SW480 (cell line): ENCODE measurements around the gene CTSE.
A peak's percentile ranks its signal among the peaks of the same experiment; 100 is the strongest.

Source experiments
- DNase-seq: peaks from one replicate; pipeline ENCODE4 v3.0.0-alpha.2; 2016; ENCODE audit warnings: low spot score

CTSE gene

DNA sequence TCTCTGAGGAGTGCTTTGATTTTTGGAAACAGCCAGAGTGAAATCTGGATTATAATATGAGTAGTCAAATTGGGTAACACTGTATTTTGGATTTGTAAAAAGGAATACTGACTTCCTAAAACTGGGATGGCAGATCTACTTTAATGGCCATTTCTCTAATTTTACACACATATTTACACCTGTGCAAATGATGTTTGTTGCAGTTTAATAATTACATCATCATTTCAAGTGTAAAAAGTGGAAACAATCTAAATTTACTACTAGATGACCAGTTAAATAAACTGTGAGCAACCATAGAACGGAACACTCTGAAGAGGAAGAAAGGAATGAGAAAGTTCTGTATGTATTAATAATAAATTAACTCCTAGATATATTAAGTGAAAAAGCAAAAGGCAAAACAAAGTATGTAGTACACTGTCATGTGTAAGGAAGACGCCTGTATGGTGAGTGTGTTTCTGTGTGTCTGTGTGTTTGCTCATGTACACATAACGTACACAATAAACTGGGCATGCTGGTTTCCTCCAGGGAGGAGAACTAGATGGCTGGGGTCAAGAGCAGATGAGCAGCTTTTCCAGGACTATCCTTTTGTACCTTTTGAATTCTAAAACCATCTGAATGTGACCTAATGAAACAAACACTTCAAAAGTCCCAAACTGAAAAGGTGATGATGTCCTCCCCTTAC, 26.4 kb upstream of the CTSE start:
- DNase-seq, result no peak

DNA sequence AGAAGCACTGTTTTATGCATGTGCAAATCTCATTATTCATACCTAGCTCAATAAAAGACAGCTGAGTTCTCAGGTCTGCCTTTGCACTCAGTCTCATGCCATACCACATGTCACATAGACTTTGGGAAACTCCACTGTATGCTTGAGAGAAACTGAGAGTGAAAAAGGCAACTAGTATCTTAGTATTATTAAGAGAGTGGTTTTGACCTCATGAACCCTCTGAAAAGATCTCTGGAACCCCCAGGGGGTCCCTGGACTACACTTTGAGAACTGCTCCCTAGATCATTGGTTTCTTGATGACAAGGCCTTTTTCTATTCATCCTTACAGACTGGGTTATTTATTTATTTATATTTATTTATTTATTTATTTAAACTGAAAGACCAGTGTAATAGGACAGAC, 25.6 kb upstream of the CTSE start:
- DNase-seq, result no peak

DNA sequence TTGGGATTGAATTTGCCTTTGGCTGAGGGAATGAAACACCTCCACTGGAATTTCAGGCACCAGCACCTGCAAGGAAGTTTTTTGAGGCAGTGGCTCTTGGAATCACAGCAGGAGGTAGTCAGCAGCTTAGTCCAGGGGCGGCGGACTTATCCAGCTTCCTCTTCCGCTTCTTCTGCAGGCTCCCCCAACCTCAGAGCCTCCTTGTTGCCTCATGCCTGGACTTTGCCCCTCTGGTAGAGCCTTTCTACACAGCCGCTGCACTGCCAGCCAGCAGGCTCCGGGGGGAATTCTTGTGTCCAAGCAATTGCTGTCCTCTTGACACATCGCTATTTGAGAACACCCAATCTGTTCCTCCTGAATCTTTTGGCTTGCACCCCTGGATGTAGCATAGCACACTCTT, 24.9 kb upstream of the CTSE start:
- DNase-seq, result no peak

DNA sequence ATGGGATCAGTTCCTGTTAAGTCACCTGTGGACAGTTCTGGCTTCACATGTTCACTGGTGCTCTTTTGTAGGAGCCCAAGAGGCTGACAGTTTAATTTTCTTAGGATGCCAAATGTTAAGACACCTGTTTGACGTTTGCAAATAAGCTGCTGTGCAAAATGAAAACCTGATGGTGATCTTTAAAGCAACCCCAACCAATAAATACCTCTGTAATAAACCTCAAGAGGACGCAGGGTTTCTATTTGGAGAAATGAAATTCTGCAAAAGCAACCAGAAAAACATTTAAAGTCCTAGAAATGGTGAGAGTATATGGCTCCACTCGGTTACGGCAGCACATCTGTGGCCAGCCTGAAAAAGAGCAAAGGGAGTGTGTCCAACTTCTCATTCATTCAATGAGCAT, 23.6 kb upstream of the CTSE start:
- no peak for DNase-seq

DNA sequence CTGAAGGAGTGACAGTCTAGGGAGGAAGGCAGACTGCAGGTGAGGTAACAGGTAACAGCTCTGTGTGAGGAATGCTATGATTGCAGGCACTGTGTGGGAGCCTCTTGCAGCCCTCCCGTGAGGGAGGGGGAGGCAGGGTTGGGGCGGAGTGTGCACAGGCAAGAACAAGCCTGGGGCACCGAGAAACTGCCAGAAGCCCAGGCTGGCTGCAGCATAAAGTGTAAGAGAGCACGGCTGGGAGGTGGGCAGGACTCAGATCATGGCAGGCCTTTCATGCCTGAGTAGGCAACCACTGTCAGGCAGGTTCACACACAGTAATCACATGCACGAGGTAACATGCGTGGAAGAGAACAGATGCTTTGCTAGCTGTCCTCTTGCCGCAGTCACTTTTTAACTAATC, 17.9 kb upstream of the CTSE start:
- DNase-seq, result no peak

DNA sequence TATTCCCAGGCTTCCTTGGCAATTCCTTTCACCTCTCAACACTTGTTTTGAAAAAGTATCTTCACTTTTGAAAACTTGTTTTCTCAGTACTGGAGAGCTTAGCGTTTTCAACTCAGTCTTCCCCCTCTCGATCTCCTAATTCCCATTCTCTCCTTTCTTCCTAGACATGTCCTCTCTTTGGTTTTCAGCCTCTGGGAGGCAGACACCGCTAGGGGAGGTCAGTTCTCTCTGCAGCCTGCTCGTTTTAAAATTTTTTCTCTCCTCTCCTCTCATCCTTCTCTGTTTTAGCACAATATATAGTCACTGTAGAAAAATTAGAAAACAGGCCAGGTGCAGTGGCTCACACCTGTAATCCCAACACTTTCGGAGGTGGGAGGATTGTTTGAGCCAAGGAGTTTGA, 16.6 kb upstream of the CTSE start:
- no peak for DNase-seq

DNA sequence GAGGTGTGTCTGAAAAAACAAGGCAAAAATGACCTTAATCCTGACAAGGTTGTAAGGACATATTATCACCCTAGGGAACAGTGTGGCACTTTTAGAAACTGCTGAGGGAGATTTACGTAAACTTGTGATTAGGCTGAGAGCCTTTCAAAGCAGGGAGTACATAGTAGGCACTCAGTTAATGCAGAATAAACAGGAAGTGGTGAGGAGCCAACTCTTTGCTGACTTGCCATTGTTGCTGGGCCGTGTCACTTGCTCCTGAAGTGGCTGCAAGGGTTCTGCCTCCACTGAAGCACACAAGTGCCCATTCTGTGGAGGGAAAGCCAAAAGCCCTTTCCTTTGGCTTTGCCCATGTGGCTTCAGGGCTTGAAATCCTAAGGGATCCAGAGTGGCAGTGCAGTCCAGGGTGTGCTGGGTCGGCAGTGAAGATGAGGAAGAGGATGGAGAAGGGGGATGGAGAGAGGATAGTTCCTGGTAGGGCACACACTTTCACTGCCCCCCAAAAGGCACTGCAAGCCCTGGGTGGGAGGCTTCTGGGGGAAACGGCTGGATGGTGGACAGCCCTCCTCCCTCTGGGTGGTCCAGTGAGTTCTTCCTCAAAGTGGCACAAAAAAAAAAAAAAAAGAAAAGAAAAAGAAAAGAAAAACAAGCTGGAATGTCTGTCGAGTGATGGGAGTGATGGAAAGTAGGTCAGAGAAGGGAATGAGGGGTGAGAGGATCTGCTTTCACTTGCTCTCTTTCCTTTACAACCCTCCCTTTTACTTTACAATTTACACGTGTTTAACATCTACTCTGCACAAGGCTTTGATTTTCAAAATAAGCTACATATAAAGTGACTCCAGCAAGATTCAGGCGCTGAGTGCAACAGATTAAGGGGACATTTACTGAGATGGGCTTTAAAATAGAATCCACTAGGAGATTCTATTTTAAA, 15.6 kb upstream of the CTSE start:
- no peak for DNase-seq

DNA sequence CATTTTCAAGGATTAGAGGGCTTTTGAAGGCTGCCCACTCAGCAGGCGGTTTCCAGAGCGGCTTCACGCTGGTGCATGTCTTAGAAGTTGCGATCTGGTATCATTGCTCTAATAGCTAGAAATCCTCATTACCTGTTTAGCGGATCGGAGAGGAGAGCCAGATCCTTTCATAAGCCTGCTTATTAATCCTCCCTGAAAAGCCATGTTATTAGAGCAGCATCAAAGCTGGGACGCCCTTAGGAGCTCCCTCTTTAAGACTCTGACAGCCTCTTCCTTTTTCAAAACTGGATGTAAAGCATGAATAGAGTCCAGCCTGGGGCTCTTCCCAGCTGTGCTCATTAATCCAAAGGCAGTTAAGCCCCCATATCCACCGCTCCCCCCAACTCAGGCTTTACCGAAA, 13.9 kb upstream of the CTSE start:
- no peak for DNase-seq

DNA sequence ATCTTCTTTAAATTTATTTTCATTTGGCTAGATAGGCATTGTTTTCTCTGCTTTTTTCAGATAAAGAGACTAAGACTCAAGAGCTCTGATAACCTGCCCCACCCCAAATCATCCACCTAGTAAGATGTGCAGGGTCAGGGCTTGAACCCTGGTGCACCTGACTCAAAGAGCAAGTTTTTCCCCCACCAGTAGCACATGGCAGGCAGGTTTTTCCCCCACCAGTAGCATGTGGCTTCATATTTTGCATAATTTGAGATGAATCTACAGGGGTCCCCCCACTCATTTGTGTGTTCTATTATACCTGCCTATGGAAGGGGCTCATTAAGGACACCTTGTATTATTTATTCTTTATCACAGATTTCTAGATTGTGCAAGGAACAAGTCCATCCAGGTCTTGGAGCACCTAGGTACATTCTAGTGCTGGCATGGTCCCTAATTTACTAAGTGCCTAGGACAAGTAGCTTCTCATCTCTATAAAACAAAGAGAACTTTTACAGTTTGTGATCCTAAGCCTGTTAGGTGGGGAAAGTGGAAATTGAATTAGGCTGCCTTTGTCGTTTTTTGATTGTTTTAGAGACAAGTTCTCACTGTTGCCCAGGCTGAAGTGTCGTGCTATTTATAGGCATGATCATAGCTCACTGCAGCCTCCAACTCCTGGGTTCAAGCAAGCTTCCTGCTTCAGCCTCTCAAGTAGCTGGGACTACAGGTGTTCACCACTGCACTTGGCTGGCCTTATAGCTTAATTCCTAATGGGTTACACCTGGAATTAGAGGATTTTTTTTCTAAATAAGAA, 13.2 kb upstream of the CTSE start:
- no peak for DNase-seq

DNA sequence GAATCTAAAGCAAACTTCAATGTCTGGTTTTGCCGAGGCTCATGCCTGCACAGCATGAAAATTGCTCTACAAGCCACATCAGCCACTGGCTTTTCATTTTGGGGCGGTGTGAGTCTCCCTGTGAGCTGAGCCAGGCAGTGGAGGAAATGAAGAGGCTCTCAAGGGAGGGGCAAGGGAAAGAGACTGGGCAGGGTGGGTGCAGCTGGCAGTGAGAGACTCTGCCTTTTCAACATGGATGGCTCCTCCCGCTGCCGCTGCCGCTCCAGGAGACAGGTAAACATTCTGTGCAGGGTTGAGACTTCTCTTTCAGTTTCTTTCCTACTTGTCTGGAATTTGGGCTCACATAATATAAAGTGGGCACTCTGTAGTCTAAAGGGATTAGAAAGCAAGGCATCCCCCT, 11.3 kb upstream of the CTSE start:
- DNase-seq, result no peak

DNA sequence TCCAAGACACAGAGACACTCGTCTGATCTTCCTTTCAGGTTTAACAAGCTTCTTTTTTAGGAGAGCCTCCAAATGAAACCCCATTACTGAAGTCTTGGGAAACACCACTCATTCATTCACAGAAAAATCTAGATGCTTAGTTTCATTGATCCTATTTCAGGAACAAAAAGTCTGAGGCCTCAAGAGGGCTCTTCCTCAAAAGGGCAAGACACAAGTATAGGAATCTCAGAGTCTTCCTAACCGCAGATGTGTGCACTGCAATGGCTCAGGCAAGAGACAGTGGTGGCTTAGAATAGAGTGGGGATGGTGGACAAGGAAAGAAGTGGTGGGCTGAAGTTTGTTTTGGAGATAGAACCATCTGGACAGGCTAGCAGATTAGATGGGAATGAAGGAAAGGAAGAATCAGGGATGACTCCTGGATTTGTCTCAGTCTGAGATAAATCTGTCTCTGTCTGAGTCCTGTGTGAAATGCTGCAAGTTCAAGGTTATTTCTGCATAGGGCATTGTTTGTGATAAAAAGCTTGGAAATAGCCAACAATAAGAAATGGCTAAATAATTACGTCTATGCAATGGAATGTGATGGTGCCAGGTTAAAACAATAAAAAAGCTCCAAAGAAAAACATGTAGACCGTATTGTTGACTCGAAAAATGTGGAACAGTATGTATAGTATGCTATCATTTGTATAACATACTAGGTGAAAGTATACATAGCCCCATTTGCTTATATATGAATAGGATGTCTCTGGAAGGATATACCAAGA, 8.9 kb upstream of the CTSE start:
- no peak for DNase-seq

DNA sequence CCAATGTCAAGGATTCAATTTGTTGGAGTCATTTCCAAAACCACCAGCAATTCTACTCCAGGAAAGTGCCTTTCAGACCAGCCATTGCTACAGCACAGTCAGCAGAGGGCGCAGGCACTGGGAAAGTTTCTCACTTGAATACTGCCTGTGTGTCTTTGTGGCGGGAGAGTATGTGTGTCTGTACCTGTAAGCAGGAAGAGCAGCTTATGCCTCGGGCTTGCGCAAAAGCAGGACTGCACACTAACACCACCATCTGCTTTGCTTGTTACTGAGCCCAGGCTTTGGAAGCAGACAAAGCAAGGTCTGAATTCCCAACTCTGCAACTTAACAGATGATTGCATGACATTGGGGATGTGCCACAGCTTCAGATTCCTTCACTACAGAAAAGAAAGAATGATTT, 7.0 kb upstream of the CTSE start:
- peak; percentile 88 for DNase-seq

DNA sequence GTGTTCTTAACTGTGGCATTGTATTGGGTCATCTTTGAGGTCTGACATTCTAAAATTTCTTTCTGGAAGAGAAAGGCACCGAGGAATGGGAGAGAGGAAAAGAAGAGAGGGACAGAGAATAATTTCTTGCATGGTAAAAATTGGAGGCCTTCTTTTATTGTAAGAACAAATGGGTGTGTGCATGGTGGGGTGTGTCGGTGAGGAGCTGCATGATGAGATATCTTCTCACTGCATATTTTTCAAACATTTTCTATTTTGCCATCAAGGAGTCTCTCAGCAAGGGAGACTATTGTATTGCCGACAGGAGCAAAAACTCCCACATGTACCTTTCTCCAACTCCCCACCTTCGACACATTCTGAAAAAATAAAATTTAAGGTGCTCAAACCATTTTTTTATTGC, 6.5 kb upstream of the CTSE start:
- no peak for DNase-seq

DNA sequence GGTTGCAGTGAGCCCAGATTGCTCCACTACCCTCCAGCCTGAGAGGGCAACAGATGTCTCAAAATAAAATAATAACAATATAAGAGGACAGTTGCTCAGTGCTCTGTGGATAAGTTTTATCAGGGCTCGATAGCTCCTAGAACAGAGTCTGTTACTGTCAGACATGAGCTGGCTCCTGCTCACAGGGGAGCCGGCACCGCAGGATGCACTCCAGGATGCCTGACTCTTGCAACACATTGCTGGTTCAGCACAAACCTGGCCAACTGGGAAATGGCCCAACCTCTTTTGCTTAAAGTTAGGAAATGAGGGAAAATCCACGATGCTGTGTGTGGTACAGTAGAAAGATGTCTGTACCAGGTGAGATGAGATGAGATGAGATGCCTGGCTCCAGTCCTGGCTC, 5.8 kb upstream of the CTSE start:
- no peak for DNase-seq

DNA sequence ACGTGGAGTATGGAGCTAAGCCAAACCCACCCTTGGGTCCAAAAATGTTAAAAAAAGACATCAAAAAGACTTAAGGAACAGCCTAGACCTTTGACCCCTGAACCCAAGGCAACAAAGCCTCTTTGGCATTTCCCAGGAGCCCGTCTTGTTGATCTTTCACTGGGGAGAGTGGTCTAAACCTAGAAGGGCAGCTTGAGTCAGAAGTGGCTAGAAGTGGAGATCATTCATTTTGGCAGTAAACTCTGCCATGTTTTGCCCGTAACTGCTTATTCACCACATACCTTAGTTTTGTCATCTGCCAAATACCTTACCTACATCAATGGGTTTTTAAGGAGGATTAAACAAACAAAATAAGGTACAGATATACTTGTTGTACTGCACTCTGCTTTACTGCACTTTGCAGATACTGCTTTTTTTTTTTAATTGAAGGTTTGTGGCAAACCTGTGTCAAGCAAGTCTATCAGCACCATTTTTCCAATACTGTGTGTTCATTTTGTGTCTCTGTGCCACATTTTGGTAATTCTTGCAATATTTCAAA, 1.7 kb upstream of the CTSE start:
- DNase-seq, result no peak

DNA sequence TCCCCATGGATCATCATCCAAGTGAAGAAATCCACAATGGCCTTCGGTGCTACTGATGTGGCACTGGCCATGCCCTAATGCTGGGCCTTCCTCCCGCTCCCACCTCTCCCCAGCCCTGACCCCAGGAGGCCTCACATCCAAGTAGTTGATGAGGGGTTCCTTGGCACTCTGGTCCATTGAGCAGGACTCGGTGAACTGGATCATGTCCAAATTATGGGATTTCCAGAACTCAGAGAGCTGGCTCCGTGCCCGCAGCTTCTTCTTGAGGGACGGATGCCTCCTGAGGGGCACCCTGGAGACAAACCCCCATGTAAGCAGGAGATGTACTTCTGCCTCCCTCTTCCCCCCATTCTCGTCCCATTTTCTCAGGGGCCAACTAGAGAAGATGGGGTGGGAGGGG, 929 bp downstream of the CTSE start:
- no peak for DNase-seq

DNA sequence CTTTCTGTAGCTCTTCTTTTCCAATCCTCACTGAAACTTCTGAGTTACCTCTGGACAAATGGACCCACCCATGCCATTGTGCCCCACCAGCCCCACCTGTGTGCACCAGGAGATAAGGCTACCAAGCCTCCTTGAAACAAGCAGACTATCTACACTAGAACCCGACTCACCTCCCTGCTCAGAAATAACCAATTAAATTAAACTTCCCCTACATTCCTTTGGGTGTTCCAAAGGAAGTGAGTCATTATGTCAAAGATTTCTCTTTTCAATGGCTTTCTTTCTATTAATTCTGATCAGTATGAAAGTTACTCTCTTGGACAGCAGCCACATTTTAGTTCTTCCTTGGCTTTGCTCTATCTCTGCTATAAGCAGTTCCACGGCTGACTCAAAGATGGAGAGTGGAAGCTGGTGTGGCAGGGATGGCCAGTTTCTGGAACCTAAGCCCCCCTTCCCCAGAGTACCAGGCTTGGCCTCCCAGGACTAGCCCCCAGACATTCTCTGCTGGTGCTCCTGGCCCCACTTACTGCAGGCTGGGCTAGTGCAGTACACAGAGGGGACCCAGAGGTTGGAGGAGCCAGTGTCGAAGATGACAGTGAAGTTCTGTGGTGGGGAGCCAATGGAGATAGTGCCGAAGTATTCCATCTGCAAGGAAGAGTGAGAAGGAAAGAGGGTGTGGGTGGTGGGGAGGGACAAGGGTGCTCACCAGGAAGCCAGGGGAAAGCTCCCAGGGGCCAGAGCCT, 1.9 kb downstream of the CTSE start:
- peak; percentile 39 for DNase-seq

DNA sequence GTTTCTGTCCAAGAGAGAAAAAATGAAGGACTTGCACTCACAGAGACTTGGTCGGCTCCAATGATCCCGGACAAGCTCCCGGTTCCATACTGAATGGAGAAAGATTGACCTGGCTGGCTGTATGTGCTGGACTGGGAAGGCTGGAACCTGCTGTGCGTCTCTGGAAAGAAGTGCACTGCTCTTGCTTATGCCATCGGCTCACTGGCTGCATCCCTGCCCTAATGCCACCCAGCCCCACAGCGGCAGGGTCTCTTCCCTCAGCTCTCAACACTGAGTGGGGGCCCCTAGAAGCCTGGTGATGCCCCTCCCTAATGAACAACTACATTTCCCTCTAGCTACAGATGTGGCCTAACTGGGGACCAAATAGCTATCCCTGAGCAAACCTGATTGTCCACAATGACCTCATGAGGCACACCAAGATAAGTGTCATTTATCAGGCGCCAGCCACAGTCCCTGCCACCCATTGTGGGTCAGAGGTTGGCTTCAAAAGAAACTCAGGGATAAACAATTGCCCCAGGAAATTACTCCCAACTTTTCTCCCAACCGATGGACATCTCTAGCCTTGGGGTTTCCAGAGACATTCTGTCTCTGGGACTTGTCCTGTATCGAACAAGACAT, 2.6 kb downstream of the CTSE start:
- no peak for DNase-seq

DNA sequence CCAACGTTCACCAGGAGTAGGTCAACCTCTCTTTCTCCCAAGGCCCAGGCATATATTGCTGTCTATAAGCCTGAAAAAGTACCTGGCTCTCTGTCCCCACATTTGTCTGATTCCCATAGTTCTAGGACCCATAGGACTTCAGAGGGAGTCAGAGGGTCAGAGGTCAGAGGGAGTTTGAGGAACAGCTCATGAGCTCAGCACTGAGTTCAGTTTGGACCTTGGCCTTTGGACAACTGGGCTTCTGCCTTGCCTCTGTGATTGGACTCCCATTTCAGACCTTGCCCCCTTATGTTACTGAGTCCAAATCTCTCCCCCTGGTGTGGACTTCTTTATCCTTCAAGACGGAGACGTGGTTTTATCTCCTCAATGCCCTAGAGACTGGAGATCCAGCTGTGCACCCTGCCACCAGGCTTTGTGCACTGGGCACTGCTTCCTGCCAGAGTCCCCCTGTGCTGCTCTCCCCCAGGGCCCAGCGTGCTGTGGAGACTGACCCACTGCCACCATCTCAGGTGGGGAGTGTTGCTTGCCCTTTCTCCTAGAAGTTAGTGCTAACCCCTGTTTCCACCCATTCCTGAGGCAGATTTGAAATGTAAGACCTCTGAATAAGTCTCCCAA, 3.2 kb downstream of the CTSE start:
- DNase-seq, result no peak

DNA sequence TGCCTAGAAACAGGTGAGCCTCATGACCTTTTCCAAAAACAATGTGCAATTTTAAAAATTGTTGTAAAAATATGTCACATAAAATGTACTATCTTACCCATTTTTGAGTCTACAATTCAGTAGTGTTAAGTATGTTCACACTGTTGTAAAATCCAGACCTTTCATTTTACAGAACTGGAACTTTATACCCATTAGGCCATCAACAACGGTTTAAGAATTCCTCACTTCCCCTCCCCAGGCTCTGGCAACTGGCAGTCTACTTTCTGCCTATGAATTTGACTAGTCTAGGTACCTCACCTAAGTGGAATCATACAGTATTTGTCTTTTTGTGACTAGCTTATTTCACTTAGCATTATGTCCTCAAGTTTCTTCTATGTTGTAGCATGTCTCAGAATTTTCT, 8.6 kb downstream of the CTSE start:
- no peak for DNase-seq
